GM19239 (cell line): ENCODE measurements around the gene PACRG.

Source experiments
- DNase-seq: peaks from one replicate; pipeline ENCODE4 v3.0.0; 2011; ENCODE audit warnings: low spot score; ENCODE audit not compliant: insufficient read length
- FAIRE-seq: peaks from 2 replicates; lab custom pipeline; 2011; peaks lifted over from hg19 to GRCh38; lab: Jason Lieb, UNC

The PACRG gene

GRCh38 chr6:163332575-163332974 lies 604.8 kb downstream of the PACRG start:
- no peak for DNase-seq

GRCh38 chr6:163333038-163333437 lies 605.3 kb downstream of the PACRG start:
- DNase-seq, result no peak
- FAIRE-seq, result no peak

More at GRCh38 chr6:163332575-163332974, 604.8 kb downstream of the PACRG start:
- FAIRE-seq, result no peak

- FAIRE-seq, result no peak
- DNase-seq, result no peak
Observed at GRCh38 chr6:163333701-163334663, 606.2 kb downstream of the PACRG start.

DNA sequence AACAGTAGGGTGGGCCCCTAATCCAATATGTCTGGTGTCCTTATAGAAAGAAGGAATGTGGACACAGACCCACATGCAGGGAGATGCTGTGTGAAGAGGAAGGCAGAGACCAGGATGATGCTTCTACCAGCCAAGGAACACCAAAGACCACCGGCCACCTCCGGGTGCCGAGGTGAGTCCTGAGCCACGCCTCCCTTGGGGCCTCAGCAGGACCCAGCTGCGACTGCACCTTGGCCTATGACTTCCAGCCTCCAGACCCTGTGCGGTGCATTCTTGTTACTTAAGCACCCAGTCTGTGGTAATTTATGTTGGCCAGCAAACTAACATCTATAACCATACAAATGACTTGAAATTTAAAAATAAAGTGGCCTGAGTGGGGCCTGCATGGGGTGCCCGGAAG lies 607.3 kb downstream of the PACRG start:
- DNase-seq, result no peak
- no peak for FAIRE-seq

DNA sequence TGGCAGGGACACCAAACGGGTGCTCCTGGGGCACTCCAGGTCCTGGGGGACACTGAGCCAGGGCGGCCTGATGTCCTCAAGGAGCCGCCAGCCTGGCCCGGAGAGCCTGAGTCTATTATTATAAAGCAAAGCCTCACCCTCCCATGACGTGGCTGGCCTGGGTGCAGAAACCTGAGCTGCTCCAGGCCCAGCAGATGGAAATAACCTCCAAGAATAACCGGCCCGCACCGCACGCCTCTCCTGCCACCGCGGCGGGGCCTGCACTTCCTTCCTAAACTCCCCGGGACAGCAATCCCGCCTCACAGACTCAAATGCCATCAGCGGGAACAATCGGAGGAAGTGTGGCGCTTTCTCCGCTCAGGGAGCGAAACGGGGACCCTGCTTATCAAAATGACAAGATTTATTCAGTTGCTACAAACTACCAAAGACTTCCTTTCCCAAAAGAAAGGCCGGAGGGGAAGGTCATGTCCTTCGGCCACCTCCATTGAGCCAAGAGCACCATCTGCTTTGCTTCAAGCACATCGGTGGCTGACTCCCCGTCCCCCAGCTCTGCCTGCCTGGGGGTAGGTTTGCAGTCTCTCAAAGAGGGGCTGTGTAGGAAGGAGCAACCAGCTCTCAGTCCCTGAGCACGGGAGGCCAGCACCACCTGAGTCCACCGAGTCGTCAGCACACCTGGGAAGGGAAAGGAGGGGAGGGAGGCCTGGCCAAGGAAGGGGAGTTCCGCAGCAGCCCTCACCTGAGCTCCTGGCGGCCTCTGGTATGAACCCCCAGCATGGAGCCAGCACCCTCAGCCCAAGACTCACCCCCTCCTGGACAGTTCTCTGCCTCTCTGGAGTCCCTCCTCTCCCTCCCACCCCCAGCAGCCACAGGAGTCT lies 608.1 kb downstream of the PACRG start:
- FAIRE-seq (no peak), DNase-seq (no peak)

- no peak for DNase-seq
- FAIRE-seq, result no peak
Observed at GRCh38 chr6:163336961-163337360, 609.2 kb downstream of the PACRG start.

DNA sequence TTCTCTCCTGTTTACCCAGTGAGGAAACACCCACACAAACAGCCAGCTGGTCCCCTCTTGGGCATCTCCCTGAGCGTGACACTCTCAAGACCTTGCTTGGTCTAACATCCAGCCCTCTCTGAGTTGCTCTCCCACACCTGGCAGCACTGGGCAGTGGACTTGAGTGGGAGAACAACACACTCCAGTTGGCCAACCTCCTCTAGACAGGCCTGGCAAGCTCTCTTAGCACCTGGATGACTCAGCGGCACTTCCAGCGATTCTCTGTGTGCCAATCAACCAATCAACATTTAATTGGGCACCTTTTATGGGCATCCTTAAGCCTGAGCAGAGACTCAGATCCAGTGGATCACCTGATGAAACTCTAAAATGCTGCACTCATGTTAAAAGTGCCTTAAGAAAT lies 610.2 kb downstream of the PACRG start:
- DNase-seq (no peak), FAIRE-seq (no peak)

DNA sequence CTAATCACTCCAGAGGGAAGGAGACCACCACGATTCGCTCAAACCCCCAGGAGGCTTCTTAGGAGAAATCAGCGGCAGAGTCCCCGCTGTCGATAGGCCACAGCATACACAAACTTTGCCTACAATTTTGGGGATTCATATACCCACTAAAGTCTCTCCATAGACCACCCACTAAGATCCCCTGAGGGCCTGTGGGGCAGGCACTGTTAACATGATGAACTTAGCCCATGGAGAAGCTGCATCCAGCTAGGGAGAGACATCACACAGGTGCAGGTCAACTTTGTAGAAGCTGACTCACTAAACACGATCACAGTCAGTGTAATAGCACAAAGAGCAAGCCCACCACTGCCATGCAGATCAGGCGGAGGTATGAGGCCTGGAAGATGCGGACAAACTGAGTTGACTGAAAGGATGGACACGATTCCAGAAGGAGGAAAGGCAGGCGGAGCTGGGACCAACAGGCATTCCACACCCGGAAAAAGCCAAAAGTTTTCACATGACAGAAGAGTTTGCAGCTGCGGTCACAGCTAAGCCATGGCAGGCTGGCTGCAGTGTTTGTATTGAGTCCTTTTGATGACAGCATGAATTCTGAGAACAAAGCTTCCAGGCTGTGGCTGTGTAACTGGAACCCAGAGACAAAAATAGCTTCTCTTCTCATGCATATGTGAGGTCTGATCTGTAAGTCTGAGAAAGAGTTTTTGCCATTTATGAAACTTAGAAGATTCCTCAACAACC lies 611.1 kb downstream of the PACRG start:
- FAIRE-seq, result no peak
- DNase-seq, result no peak

DNA sequence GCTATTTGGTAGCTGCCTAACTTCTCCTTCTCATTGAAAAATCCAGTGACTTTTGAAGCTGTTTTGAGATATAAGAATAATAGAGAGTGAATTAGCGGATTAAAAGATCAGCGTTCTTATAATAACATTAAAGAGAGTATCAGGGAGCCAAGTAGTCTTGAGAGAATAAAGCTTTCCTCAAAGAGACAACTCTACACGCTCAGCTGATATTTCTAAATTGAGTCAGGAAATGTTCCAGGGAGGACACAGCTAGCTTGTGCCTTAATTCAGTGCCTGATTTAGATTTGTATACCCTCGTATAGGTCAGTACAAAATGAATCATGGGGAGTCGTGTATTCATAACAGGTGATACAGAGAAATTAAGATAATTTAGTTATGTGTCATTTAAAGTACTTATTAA lies 611.7 kb downstream of the PACRG start:
- FAIRE-seq (no peak), DNase-seq (no peak)

DNA sequence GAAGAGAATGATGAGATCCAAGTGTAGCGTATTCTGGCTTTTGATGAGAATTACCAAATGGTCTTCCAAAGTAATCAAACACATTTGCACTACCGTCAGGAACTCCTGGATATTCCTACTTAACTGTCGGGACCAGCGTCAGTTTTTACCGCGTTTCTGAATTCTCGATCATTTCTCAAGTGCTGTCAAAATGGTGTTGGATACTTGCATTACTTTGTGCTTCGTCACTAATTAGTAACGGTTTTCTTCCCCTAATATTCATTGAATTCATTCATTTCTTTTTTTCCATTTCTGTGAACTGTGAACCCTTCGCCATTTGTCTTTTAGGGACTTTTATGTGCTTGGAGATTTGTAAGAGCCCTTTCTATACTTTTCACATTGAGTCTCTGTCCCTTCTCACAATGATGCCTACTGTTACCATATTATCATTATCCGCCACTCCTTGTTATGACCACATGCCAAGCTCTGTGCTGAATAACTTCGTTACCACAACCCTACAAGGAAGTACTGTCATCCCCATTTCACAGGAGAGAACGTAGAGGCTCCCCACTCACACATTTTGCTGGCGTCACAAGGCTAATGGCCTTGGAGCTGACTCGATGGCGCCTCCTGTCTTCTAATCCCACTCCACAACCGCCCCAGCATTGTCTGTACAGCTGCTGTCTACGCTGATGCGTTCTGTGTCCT lies 612.6 kb downstream of the PACRG start:
- DNase-seq, result no peak
- FAIRE-seq, result no peak

DNA sequence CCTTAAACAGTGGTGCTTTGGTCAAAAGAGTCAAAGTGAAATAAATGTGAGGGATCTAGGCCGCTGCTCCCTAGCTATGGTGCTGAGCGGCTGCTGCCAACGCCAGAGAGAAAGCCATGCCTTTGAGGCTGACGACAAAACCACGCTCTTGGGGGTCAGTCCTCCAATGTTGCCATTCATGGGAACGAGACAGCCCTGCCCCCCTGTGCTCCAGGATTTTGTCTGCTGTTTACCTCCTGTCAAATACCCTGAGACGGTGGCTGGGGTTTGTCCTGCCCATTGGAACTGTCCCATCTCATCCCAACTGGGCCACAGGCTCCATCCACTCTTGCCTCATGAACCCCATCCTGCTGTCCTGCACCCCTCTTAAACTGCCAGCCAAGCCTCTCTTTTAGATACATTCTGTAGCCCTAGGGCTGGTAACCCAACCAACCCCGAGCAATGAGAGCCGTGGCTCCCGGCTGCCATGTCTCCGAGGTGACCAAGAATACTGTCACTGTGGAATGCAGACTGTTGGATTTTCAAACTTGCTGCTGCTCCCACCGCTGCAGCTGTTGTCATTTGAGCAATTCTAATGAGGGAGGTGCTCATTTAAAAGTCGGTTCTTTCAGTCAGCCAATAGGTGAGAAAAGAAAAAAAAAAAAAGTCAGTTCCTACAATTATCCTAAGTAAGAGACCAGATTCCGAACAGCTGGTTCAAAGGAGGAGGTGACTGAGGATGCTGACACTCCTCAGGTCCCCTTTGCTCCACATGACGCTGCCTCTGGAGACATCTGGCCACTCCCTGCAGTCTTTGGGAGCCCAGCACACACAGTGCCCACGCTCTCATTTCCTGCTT lies 613.7 kb downstream of the PACRG start:
- DNase-seq (no peak), FAIRE-seq (no peak)

- no peak for DNase-seq
- no peak for FAIRE-seq
Observed at GRCh38 chr6:163342571-163343539, 615.1 kb downstream of the PACRG start.

GRCh38 chr6:163343609-163344008 lies 615.8 kb downstream of the PACRG start:
- DNase-seq (no peak), FAIRE-seq (no peak)

GRCh38 chr6:163344411-163344810 lies 616.6 kb downstream of the PACRG start:
- DNase-seq (no peak), FAIRE-seq (no peak)

DNA sequence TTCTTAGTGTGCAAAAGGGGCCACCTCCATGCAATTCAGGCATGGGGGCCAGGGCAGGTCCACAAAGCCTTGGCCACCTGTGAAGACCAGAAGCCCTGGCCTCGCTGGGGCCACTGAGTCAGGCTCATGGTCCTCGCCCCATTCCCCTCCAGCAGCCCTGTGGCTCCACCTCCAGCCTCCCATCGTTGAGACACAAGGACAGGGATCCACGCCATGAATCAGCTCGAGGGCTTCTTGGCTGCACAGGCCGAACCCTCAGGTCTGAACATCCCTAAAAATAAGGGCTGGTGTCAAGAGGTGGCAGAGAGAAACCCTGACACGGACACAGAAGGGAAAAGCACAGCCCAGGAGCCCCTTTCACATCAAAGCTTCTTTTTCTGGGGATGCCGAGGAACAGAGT lies 618.2 kb downstream of the PACRG start:
- no peak for DNase-seq
- FAIRE-seq, result no peak

GRCh38 chr6:163346497-163346961 lies 618.8 kb downstream of the PACRG start:
- DNase-seq, result no peak

GRCh38 chr6:163347021-163347446 lies 619.3 kb downstream of the PACRG start:
- DNase-seq (no peak), FAIRE-seq (no peak)

More at GRCh38 chr6:163346497-163346961, 618.8 kb downstream of the PACRG start:
- FAIRE-seq, result no peak
